Loucy (cell line): Measurements from ENCODE around the gene S1PR3.

Experiments used
- H2AFZ ChIP-seq: fragments of 200-600 bp; sonication (generic); 2 replicates; pipeline ENCODE4 v1.6.0; 2016; ENCODE audit warnings: antibody characterized with exemption, mild to moderate bottlenecking, low read length, moderate library complexity
- H3F3A ChIP-seq: fragments of 200-600 bp; 2 replicates; pipeline ENCODE4 v1.6.0; 2016; ENCODE audit warnings: antibody characterized with exemption, low read depth, mild to moderate bottlenecking
- H3K27me3 ChIP-seq: fragments of 200-600 bp; sonication (generic); 2 replicates; pipeline ENCODE4 v1.6.1; 2014; ENCODE audit warnings: low read length, mild to moderate bottlenecking; ENCODE audit not compliant: insufficient read depth, poor library complexity, severe bottlenecking
- H3K36me3 ChIP-seq: fragments of 200-600 bp; sonication (generic); 2 replicates; pipeline ENCODE4 v1.6.1; 2016; ENCODE audit warnings: low read length; ENCODE audit not compliant: insufficient read depth
- H3K4me1 ChIP-seq: fragments of 200-600 bp; sonication (generic); 2 replicates; pipeline ENCODE4 v1.5.1; 2014; ENCODE audit warnings: low read length, mild to moderate bottlenecking; ENCODE audit not compliant: insufficient read depth, poor library complexity, severe bottlenecking
- H3K4me2 ChIP-seq: fragments of 200-600 bp; sonication (generic); 2 replicates; pipeline ENCODE4 v1.6.0; 2014; ENCODE audit warnings: antibody characterized with exemption, low read length, low read depth, mild to moderate bottlenecking; ENCODE audit not compliant: poor library complexity, severe bottlenecking
- H3K4me3 ChIP-seq: fragments of 200-600 bp; sonication (generic); 2 replicates; pipeline ENCODE4 v1.5.1; 2014; ENCODE audit warnings: low read length, mild to moderate bottlenecking, mixed read lengths; ENCODE audit not compliant: poor library complexity, severe bottlenecking
- H3K79me2 ChIP-seq: fragments of 200-600 bp; sonication (generic); 2 replicates; pipeline ENCODE4 v1.6.1; 2014; ENCODE audit warnings: low read length; ENCODE audit not compliant: insufficient read depth
- H3K9ac ChIP-seq: fragments of 200-600 bp; sonication (generic); 2 replicates; pipeline ENCODE4 v1.6.0; 2014; ENCODE audit warnings: mild to moderate bottlenecking, low read depth, low read length, moderate library complexity; ENCODE audit not compliant: poor library complexity, severe bottlenecking
- H3K9me2 ChIP-seq: fragments of 200-600 bp; sonication (generic); replicated peaks from 2 replicates; pipeline ENCODE4 v1.6.1; 2016; ENCODE audit warnings: low read depth, low read length, mixed read lengths
- H3K9me3 ChIP-seq: fragments of 200-600 bp; sonication (generic); 2 replicates; pipeline ENCODE4 v1.6.1; 2014; ENCODE audit warnings: mild to moderate bottlenecking, antibody characterized with exemption, low read length, low read depth; ENCODE audit not compliant: insufficient read depth
- H4K20me1 ChIP-seq: fragments of 200-600 bp; sonication (generic); 2 replicates; pipeline ENCODE4 v1.6.0; 2014; ENCODE audit warnings: antibody characterized with exemption, low read length, mild to moderate bottlenecking; ENCODE audit not compliant: insufficient read depth, poor library complexity, severe bottlenecking
- EZH2phosphoT487 ChIP-seq: fragments of 200-600 bp; IDR thresholded peaks from 2 replicates; pipeline ENCODE4 v1.6.1; 2018; ENCODE audit warnings: antibody characterized with exemption, mild to moderate bottlenecking, moderate library complexity, borderline replicate concordance
- TF ChIP-seq, protein P1 (sequence below): fragments of 200-600 bp; sonication (generic); conservative IDR thresholded peaks from 2 replicates; pipeline ENCODE4 v1.5.1; 2014; ENCODE audit warnings: mild to moderate bottlenecking, antibody characterized with exemption, low read length

The S1PR3 gene

DNA sequence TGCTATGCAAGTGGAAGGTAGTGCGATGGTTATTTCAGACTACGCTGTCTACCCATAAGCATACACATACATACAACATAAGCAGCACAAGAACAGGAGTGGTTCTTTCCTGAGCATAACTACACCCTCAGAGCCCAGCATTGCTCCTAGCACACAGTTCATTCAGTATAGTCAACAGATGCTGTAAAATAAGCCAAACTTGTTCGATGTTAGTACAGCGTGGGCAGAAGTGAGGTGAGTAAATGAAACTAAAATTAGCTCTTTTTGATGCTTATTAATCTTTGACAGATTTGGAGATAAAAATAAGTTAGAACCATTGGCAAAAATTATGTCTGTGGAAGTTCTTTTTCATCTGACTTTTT, 47.8 kb downstream of the S1PR3 start:
- Histone ChIP-seq H3K9ac (no peak overlapping the region), H3K9me3 (no peaks in the 10 kb centered on the region)

DNA sequence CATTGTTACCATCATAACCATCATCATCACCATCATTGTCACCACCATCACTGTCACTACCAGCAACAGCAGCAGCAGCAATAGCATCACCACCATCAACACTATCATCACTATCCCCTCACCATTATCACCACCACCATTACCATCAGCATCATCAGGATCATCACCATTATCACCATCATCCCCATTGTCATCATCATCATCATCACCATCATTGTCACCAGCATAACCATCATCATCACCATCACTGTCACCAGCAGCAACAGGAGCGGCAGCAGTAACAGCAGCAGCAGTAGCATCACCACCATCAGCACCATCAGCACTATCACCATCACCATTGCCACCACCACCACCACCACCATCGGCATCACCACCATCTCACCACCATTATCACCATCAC, 48.4 kb downstream of the S1PR3 start:
- Histone ChIP-seq H3K9ac (no peak overlapping the region), H4K20me1 (no peaks in the 10 kb centered on the region), H3K27me3 (no peaks in the 10 kb centered on the region), H3K4me2 (no peak overlapping the region), H3K9me2 (no peaks in the 10 kb centered on the region), H3K4me3 (no peak overlapping the region), H3K4me1 (no peaks in the 10 kb centered on the region), H3F3A (no peaks in the 10 kb centered on the region), H3K36me3 (no peaks in the 10 kb centered on the region), H2AFZ (no peak overlapping the region), H3K79me2 (no peaks in the 10 kb centered on the region), H3K9me3 (no peaks in the 10 kb centered on the region)
- no peak for TF ChIP-seq EZH2phosphoT487

More for the DNA sequence above, 47.8 kb downstream of the S1PR3 start:
- Histone ChIP-seq H3K79me2 (no peaks in the 10 kb centered on the region), H3K4me3 (no peak overlapping the region), H2AFZ (no peak overlapping the region), H4K20me1 (no peaks in the 10 kb centered on the region), H3K36me3 (no peaks in the 10 kb centered on the region), H3K9me2 (no peaks in the 10 kb centered on the region), H3K27me3 (no peaks in the 10 kb centered on the region), H3K4me2 (no peak overlapping the region), H3K4me1 (no peaks in the 10 kb centered on the region), H3F3A (no peaks in the 10 kb centered on the region)
- TF ChIP-seq, protein P1, sequence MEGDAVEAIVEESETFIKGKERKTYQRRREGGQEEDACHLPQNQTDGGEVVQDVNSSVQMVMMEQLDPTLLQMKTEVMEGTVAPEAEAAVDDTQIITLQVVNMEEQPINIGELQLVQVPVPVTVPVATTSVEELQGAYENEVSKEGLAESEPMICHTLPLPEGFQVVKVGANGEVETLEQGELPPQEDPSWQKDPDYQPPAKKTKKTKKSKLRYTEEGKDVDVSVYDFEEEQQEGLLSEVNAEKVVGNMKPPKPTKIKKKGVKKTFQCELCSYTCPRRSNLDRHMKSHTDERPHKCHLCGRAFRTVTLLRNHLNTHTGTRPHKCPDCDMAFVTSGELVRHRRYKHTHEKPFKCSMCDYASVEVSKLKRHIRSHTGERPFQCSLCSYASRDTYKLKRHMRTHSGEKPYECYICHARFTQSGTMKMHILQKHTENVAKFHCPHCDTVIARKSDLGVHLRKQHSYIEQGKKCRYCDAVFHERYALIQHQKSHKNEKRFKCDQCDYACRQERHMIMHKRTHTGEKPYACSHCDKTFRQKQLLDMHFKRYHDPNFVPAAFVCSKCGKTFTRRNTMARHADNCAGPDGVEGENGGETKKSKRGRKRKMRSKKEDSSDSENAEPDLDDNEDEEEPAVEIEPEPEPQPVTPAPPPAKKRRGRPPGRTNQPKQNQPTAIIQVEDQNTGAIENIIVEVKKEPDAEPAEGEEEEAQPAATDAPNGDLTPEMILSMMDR = no peak
- TF ChIP-seq EZH2phosphoT487 = no peak

DNA sequence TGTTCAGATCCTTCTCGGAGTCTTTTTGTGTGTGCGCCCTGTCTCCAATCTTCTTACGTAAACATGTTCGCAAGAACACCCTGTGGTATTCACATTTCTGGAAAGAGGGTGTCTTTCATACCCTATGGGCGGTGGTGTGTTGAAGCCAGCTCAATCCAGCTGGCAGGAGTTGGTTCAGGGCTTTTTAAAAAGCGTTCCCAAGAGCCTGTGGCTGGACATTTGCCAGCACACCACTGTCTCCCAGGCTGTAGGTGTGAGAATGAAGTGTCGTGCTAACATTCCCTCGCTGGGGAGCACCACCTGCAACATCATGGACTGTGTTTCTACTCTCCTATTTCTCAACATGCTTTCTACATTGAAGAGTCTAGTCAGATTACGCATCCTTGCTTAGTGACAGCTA, 51.7 kb downstream of the S1PR3 start:
- TF ChIP-seq, protein P1 = no peak
- TF ChIP-seq EZH2phosphoT487 = no peak
- Histone ChIP-seq H3F3A (no peaks in the 10 kb centered on the region), H2AFZ (no peak overlapping the region), H3K9me2 (no peaks in the 10 kb centered on the region), H3K36me3 (no peaks in the 10 kb centered on the region), H3K4me1 (no peaks in the 10 kb centered on the region), H3K27me3 (no peaks in the 10 kb centered on the region), H3K79me2 (no peaks in the 10 kb centered on the region), H3K9ac (no peak overlapping the region), H3K4me2 (no peak overlapping the region), H3K4me3 (no peak overlapping the region), H3K9me3 (no peaks in the 10 kb centered on the region), H4K20me1 (no peaks in the 10 kb centered on the region)

DNA sequence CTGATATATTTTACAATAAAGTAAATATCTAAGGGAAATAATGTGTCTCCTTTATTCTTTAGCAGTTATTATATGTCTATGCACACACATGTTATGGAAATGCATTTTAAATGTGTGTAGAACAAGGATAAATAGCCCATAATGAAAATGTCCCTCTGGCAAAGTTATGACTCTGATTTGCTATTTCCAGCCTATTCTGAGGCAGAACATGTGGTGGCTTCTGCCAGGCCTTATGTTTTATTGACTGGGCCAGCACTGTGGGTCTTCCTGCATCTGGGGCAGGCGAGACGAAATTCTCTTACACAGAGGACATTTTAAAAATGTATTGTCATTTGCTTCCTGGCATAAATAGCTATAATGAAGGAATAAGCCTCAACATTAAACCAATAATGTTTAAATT, 52.8 kb downstream of the S1PR3 start:
- no peak overlapping the region for H3K9ac ChIP-seq
- no peaks in the 10 kb centered on the region for H3K79me2 ChIP-seq
- H3K9me2 ChIP-seq = no peaks in the 10 kb centered on the region
- H3K4me3 ChIP-seq = no peak overlapping the region
- no peaks in the 10 kb centered on the region for H3K4me1 ChIP-seq
- H3K27me3 ChIP-seq = no peaks in the 10 kb centered on the region
- no peaks in the 10 kb centered on the region for H3K9me3 ChIP-seq
- H3K4me2 ChIP-seq = no peak overlapping the region
- no peaks in the 10 kb centered on the region for H3K36me3 ChIP-seq
- H4K20me1 ChIP-seq = no peaks in the 10 kb centered on the region
- H2AFZ ChIP-seq = no peak overlapping the region
- TF ChIP-seq EZH2phosphoT487 = no peak
- TF ChIP-seq, protein P1 = no peak
- H3F3A ChIP-seq = no peaks in the 10 kb centered on the region
